Measurements from ENCODE around the gene KLHDC1. TPM values are rescaled to one million over a fixed set of nuclear protein-coding genes. Genes with fewer than 3 reads are reported as not detected.
"Not testable (repeated sequence)": the region's sequence is repeated elsewhere in the genome, so short reads cannot be mapped to it uniquely, and the experiment has no call there.

Gene KLHDC1
- total and polyA plus RNA-seq, 2 donors (not counting 1 experiment from before 2014, with no cell fraction given) = 3.0 to 11.7 TPM

- intact Hi-C loops (cut with micrococcal nuclease) = no loop called here
- no peaks in the 10 kb centered on the region for H3K79me2 ChIP-seq (ENCODE audit: control insufficient read depth, insufficient read depth, low read length)
- no peaks in the 10 kb centered on the region for H3K4me1 Mint-ChIP-seq
- no peaks in the 10 kb centered on the region for H3K27me3 Mint-ChIP-seq
- TF ChIP-seq EZH2 (IDR thresholded peaks at IDR 0.05; ENCODE audit: borderline replicate concordance, insufficient read depth, low read depth, low read length, poor library complexity, severe bottlenecking) (no peak), CTCF (IDR thresholded peaks at IDR 0.05) (no peak)
- no peaks in the 10 kb centered on the region for H3K4me1 ChIP-seq (ENCODE audit: control insufficient read depth in 2 of 2, insufficient read depth in 2 of 2, low read length in 2 of 2)
- no peaks in the 10 kb centered on the region for H4K20me1 ChIP-seq (ENCODE audit: control insufficient read depth, insufficient read depth, low read length, poor library complexity, severe bottlenecking)
- CTCF ChIA-PET = no interaction called here
- H3K27ac ChIP-seq (ENCODE audit: low read length in 2 of 2) = no peak overlapping the region
- no CpG with 5 or more reads among the region's 1 CpG for WGBS (ENCODE audit: insufficient coverage)
- no peak overlapping the region for H2AFZ ChIP-seq (ENCODE audit: insufficient read depth, low read depth, low read length, poor library complexity, severe bottlenecking)
- no peak overlapping the region for H3K9ac ChIP-seq (ENCODE audit: low read length)
- no peak overlapping the region for H3K4me3 Mint-ChIP-seq
- H3K4me2 ChIP-seq (replicated peaks; ENCODE audit: low read depth, low read length, poor library complexity, severe bottlenecking) = no peak overlapping the region
- ATAC-seq (ENCODE audit: low read depth) (no peak), DNase-seq (no peak)
- no peaks in the 10 kb centered on the region for H3K27me3 ChIP-seq (replicated peaks in 1 of 4; ENCODE audit: control extremely low read depth in 1 of 4, control insufficient read depth in 3 of 4, insufficient read depth in 4 of 4, low read length in 3 of 4)
- H3K9me3 Mint-ChIP-seq (ENCODE audit: insufficient read depth) = no peaks in the 10 kb centered on the region
- H3K27ac Mint-ChIP-seq = no peak overlapping the region
- POLR2A ChIA-PET = no interaction called here
- no peaks in the 10 kb centered on the region for H3K9me3 ChIP-seq (ENCODE audit: control extremely low read depth in 1 of 3, control insufficient read depth in 2 of 3, insufficient read depth in 1 of 3, low read length in 2 of 3)
- peaks cover 1 to 4% of the 10 kb centered on the region in 2 experiments for H3K36me3 ChIP-seq (replicated peaks in 1 of 2; ENCODE audit: control extremely low read depth in 1 of 2, control insufficient read depth in 1 of 2, extremely low read depth in 1 of 2, insufficient read depth in 2 of 2, low read length in 1 of 2)
- no peak overlapping the region for H3K4me3 ChIP-seq (ENCODE audit: control extremely low read depth in 1 of 5, extremely low read depth in 1 of 5, insufficient read depth in 1 of 5, low read depth in 2 of 5, low read length in 4 of 5)
Observed at GRCh38 chr14:49745191-49745590, 52.3 kb downstream of the KLHDC1 start.

- intact Hi-C loops (cut with micrococcal nuclease); H3K4me3 ChIP-seq (ENCODE audit: control extremely low read depth in 1 of 5, extremely low read depth in 1 of 5, insufficient read depth in 1 of 5, low read depth in 2 of 5, low read length in 4 of 5); DNase-seq; H3K4me1 Mint-ChIP-seq; H3K4me3 Mint-ChIP-seq; H3K9ac ChIP-seq (ENCODE audit: low read length); H3K27ac ChIP-seq (ENCODE audit: low read length in 2 of 2); H3K9me3 Mint-ChIP-seq (ENCODE audit: insufficient read depth); H3K27me3 ChIP-seq (replicated peaks in 1 of 4; ENCODE audit: control extremely low read depth in 1 of 4, control insufficient read depth in 3 of 4, insufficient read depth in 4 of 4, low read length in 3 of 4); H4K20me1 ChIP-seq (ENCODE audit: control insufficient read depth, insufficient read depth, low read length, poor library complexity, severe bottlenecking); H3K4me1 ChIP-seq (ENCODE audit: control insufficient read depth in 2 of 2, insufficient read depth in 2 of 2, low read length in 2 of 2); H3K27ac Mint-ChIP-seq; CTCF ChIA-PET; H3K79me2 ChIP-seq (ENCODE audit: control insufficient read depth, insufficient read depth, low read length); H2AFZ ChIP-seq (ENCODE audit: insufficient read depth, low read depth, low read length, poor library complexity, severe bottlenecking); H3K9me3 ChIP-seq (ENCODE audit: control extremely low read depth in 1 of 3, control insufficient read depth in 2 of 3, insufficient read depth in 1 of 3, low read length in 2 of 3); H3K36me3 ChIP-seq (replicated peaks in 1 of 2; ENCODE audit: control extremely low read depth in 1 of 2, control insufficient read depth in 1 of 2, extremely low read depth in 1 of 2, insufficient read depth in 2 of 2, low read length in 1 of 2); H3K4me2 ChIP-seq (replicated peaks; ENCODE audit: low read depth, low read length, poor library complexity, severe bottlenecking); ATAC-seq (ENCODE audit: low read depth); H3K27me3 Mint-ChIP-seq: not testable (repeated sequence)
- POLR2A ChIA-PET = interaction anchor here (0.6 to 0.7 kb wide), 2 partner anchors 24 to 1045 kb away, joined by 4 to 7 read pairs; no protein-coding TSS in a partner anchor
Observed at GRCh38 chr14:49746476-49746875, 53.6 kb downstream of the KLHDC1 start.
